ENCODE data around the gene AFDN.

AFDN gene

GRCh38 chr6:168007592-168008338 lies 181.1 kb downstream of the AFDN start:
- H3K9ac ChIP-seq, result no peak overlapping the region
- no peaks in the 10 kb centered on the region for H4K20me1 ChIP-seq
- H3K4me1 ChIP-seq, result peaks cover 17% of the 10 kb centered on the region
- peaks cover 4% of the 10 kb centered on the region; the same call in 1 of the 2 replicates for H3K36me3 ChIP-seq
- H3K27me3 ChIP-seq, result no peaks in the 10 kb centered on the region
- peak overlapping the region; percentile 28 for H3K4me2 ChIP-seq
- H3K9me3 ChIP-seq, result peaks cover 61% of the 10 kb centered on the region
- H3K27ac ChIP-seq, result no peak overlapping the region; the same call in 1 of the 2 replicates
- peak; percentile 69; the same call in 1 of the 2 replicates for TF ChIP-seq Cebpa-rat (IDR thresholded peaks at IDR 0.05)
- H3K4me3 ChIP-seq, result no peak overlapping the region

GRCh38 chr6:168009331-168009730 lies 182.6 kb downstream of the AFDN start:
- H3K27ac ChIP-seq, result no peak overlapping the region

GRCh38 chr6:168011291-168011690 lies 184.6 kb downstream of the AFDN start:
- TF ChIP-seq Cebpa-rat (IDR thresholded peaks at IDR 0.05), result no peak
- Histone ChIP-seq H3K4me3 (no peak overlapping the region), H3K9me3 (peaks cover 77% of the 10 kb centered on the region), H3K27me3 (no peaks in the 10 kb centered on the region), H4K20me1 (no peaks in the 10 kb centered on the region), H3K36me3 (peaks cover 4% of the 10 kb centered on the region; the same call in 1 of the 2 replicates), H3K9ac (no peak overlapping the region), H3K27ac (no peak overlapping the region), H3K4me1 (peaks cover 30% of the 10 kb centered on the region), H3K4me2 (no peak overlapping the region)

More at GRCh38 chr6:168009331-168009730, 182.6 kb downstream of the AFDN start:
- no peak for TF ChIP-seq Cebpa-rat (IDR thresholded peaks at IDR 0.05)
- H3K4me3 ChIP-seq, result no peak overlapping the region
- H3K4me2 ChIP-seq, result no peak overlapping the region
- H3K9me3 ChIP-seq, result peaks cover 76% of the 10 kb centered on the region
- H3K4me1 ChIP-seq, result peaks cover 15% of the 10 kb centered on the region
- no peaks in the 10 kb centered on the region for H4K20me1 ChIP-seq
- no peak overlapping the region for H3K9ac ChIP-seq
- H3K36me3 ChIP-seq, result peaks cover 4% of the 10 kb centered on the region; the same call in 1 of the 2 replicates
- no peaks in the 10 kb centered on the region for H3K27me3 ChIP-seq

GRCh38 chr6:168012431-168013249 lies 185.9 kb downstream of the AFDN start:
- no peak overlapping the region for H3K27ac ChIP-seq
- H3K4me2 ChIP-seq, result no peak overlapping the region
- H3K4me3 ChIP-seq, result no peak overlapping the region
- peaks cover 82% of the 10 kb centered on the region for H3K9me3 ChIP-seq
- peaks cover 31% of the 10 kb centered on the region for H3K4me1 ChIP-seq
- no peaks in the 10 kb centered on the region for H4K20me1 ChIP-seq
- no peak for TF ChIP-seq Cebpa-rat (IDR thresholded peaks at IDR 0.05)
- H3K27me3 ChIP-seq, result no peaks in the 10 kb centered on the region
- no peak overlapping the region for H3K9ac ChIP-seq
- peaks cover 4% of the 10 kb centered on the region; the same call in 1 of the 2 replicates for H3K36me3 ChIP-seq

- H3K9ac ChIP-seq, result no peak overlapping the region
- H3K4me2 ChIP-seq, result no peak overlapping the region
- no peak for TF ChIP-seq Cebpa-rat (IDR thresholded peaks at IDR 0.05)
- H4K20me1 ChIP-seq, result no peaks in the 10 kb centered on the region
- no peak overlapping the region for H3K4me3 ChIP-seq
- no peak overlapping the region for H3K27ac ChIP-seq
- no peaks in the 10 kb centered on the region for H3K27me3 ChIP-seq
- H3K4me1 ChIP-seq, result peaks cover 28% of the 10 kb centered on the region
- peaks cover 76% of the 10 kb centered on the region for H3K9me3 ChIP-seq
- H3K36me3 ChIP-seq, result peaks cover 4% of the 10 kb centered on the region; the same call in 1 of the 2 replicates
These were observed 186.7 kb downstream of the AFDN start for GRCh38 chr6:168013250-168013915.

- Histone ChIP-seq H4K20me1 (no peaks in the 10 kb centered on the region), H3K36me3 (peaks cover 4% of the 10 kb centered on the region; the same call in 1 of the 2 replicates), H3K27ac (no peak overlapping the region), H3K27me3 (no peaks in the 10 kb centered on the region), H3K4me3 (no peak overlapping the region), H3K9me3 (peaks cover 70% of the 10 kb centered on the region), H3K9ac (no peak overlapping the region), H3K4me2 (no peak overlapping the region), H3K4me1 (peaks cover 28% of the 10 kb centered on the region)
- no peak for TF ChIP-seq Cebpa-rat (IDR thresholded peaks at IDR 0.05)
These were observed 187.7 kb downstream of the AFDN start for GRCh38 chr6:168014428-168014827.

- H3K9me3 ChIP-seq, result peaks cover 70% of the 10 kb centered on the region
- TF ChIP-seq Cebpa-rat (IDR thresholded peaks at IDR 0.05), result no peak
- H3K36me3 ChIP-seq, result peaks cover 4% of the 10 kb centered on the region; the same call in 1 of the 2 replicates
- H3K4me2 ChIP-seq, result peak overlapping the region; percentile 60
- no peaks in the 10 kb centered on the region for H4K20me1 ChIP-seq
- H3K27ac ChIP-seq, result no peak overlapping the region
- no peak overlapping the region for H3K4me3 ChIP-seq
- no peak overlapping the region for H3K9ac ChIP-seq
- peaks cover 28% of the 10 kb centered on the region for H3K4me1 ChIP-seq
- no peaks in the 10 kb centered on the region for H3K27me3 ChIP-seq
These were observed 188.3 kb downstream of the AFDN start for GRCh38 chr6:168015009-168015408.

- Histone ChIP-seq H3K27ac (no peak overlapping the region), H3K36me3 (peaks cover 4% of the 10 kb centered on the region; the same call in 1 of the 2 replicates), H3K9me3 (peaks cover 63% of the 10 kb centered on the region), H3K27me3 (no peaks in the 10 kb centered on the region), H3K4me2 (peak overlapping the region; percentile 60), H3K9ac (no peak overlapping the region), H3K4me1 (peaks cover 28% of the 10 kb centered on the region), H3K4me3 (no peak overlapping the region), H4K20me1 (no peaks in the 10 kb centered on the region)
- TF ChIP-seq Cebpa-rat (IDR thresholded peaks at IDR 0.05), result no peak
These were observed 188.9 kb downstream of the AFDN start for GRCh38 chr6:168015482-168016175.

- Histone ChIP-seq H4K20me1 (no peaks in the 10 kb centered on the region), H3K9me3 (peaks cover 58% of the 10 kb centered on the region), H3K4me2 (peak overlapping the region; percentile 60), H3K27ac (no peak overlapping the region), H3K4me1 (peaks cover 28% of the 10 kb centered on the region), H3K36me3 (peaks cover 4% of the 10 kb centered on the region; the same call in 1 of the 2 replicates), H3K9ac (no peak overlapping the region), H3K27me3 (no peaks in the 10 kb centered on the region), H3K4me3 (no peak overlapping the region)
- no peak for TF ChIP-seq Cebpa-rat (IDR thresholded peaks at IDR 0.05)
These were observed 189.5 kb downstream of the AFDN start for GRCh38 chr6:168016176-168016620.
